ENCODE data around the gene PRRC2B. TPM values are rescaled to one million over a fixed set of nuclear protein-coding genes. Genes with fewer than 3 reads are reported as not detected.
A peak's percentile ranks its signal among the peaks of the same experiment; 100 is the strongest.
"Not testable (repeated sequence)": the region's sequence is repeated elsewhere in the genome, so short reads cannot be mapped to it uniquely, and the experiment has no call there.

PRRC2B gene
- total and polyA plus RNA-seq, 7 donors: 10.8 to 98.6 (median 65.3) TPM

DNA sequence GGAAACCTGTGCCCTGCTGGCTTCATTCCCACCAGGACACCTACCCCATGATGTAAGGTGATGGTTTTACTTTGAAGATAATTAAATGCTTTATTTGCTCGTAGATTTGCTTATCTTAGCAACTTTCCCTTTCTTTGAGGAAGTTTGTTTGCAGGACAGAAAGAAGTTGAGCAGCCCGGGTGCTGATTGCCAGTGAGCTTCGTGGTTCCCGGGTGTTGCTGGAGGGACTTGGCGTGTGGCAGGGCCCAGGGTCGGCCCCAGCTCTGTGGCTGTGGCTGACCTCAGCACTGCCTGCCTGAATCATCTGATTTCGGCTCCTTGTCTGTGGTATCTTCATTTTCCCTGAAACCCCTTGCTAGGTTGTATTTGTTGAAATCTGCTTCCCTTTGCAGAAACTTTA is 117.5 kb downstream of the PRRC2B start:
- Histone ChIP-seq H3K9me3 (no peaks in the 10 kb centered on the region), H3K27ac (no peak overlapping the region), H3K36me3 (peaks cover 25 to 88% (median 67%) of the 10 kb centered on the region in 4 donors), H3K4me1 (no peaks in the 10 kb centered on the region), H3K4me3 (no peak overlapping the region), H3K27me3 (no peaks in the 10 kb centered on the region)
- no peak for TF ChIP-seq POLR2A (IDR thresholded peaks at IDR 0.05)
- no peak for TF ChIP-seq POLR2AphosphoS5 (IDR thresholded peaks at IDR 0.05)
- TF ChIP-seq, protein P1, sequence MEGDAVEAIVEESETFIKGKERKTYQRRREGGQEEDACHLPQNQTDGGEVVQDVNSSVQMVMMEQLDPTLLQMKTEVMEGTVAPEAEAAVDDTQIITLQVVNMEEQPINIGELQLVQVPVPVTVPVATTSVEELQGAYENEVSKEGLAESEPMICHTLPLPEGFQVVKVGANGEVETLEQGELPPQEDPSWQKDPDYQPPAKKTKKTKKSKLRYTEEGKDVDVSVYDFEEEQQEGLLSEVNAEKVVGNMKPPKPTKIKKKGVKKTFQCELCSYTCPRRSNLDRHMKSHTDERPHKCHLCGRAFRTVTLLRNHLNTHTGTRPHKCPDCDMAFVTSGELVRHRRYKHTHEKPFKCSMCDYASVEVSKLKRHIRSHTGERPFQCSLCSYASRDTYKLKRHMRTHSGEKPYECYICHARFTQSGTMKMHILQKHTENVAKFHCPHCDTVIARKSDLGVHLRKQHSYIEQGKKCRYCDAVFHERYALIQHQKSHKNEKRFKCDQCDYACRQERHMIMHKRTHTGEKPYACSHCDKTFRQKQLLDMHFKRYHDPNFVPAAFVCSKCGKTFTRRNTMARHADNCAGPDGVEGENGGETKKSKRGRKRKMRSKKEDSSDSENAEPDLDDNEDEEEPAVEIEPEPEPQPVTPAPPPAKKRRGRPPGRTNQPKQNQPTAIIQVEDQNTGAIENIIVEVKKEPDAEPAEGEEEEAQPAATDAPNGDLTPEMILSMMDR (IDR thresholded peaks at IDR 0.05): no peak
- TF ChIP-seq EP300 (IDR thresholded peaks at IDR 0.05): no peak
- DNase-seq: no peak
- 73 to 79% methylated on average over 7 of the region's 7 CpGs for WGBS, 2 donors
- intact Hi-C loops (cut with DNase I): no loop called here

DNA sequence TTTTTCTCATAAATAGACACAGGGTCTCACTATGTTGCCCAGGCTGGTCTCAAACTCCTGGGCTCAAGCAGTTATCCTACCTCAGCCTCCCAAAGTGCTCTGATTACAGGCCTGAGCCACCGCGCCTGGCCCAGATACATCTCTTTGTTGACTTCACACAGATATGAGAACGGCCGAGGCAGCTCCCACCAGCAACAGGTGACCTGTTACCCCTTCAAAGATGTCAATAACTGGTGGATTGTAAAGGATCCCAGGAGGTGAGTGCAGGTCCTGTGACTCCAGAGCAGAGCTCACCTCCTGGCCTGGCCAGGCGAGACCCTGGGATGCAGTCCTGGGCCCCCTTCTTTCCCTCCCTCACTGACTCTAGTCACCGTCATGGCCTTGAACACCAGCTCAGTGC is 118.0 kb downstream of the PRRC2B start:
- peaks cover 29 to 93% (median 68%) of the 10 kb centered on the region in 4 donors for H3K36me3 ChIP-seq
- intact Hi-C loops (cut with DNase I): no loop called here

DNA sequence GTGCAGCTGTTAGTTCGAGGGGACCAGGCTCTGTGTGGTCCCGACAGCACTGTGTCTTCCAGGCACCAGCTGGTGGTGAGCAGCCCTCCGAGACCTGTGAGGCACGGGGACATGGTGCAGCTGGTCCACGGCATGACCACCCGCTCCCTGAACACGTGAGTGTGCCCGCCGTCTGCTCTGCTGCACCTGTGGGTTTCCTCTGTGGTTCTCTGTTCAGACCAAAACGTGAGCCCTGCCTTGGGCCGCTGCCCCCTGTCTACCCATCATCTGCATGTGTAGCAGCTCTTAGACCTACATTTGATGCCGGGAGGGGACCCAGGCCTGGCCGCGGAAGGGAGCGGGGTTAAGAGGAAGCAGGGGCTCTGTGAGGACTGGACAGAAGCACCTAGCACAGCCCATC is 119.3 kb downstream of the PRRC2B start:
- Histone ChIP-seq H3K9me3 (no peaks in the 10 kb centered on the region), H3K36me3 (peaks cover 29 to 87% (median 66%) of the 10 kb centered on the region in 4 donors), H3K4me1 (peaks cover 0 to 17% (median 12%) of the 10 kb centered on the region in 4 donors), H3K4me3 (no peak overlapping the region), H3K27me3 (no peaks in the 10 kb centered on the region), H3K27ac (no peak overlapping the region)
- no peak for DNase-seq
- WGBS, 2 donors: 79 to 95% methylated on average over 15 of the region's 15 CpGs
- TF ChIP-seq POLR2AphosphoS5 (IDR thresholded peaks at IDR 0.05): no peak
- intact Hi-C loops (cut with DNase I): no loop called here

More for the DNA sequence above, 118.0 kb downstream of the PRRC2B start:
- Histone ChIP-seq H3K27me3 (no peaks in the 10 kb centered on the region), H3K4me3 (no peak overlapping the region), H3K27ac (no peak overlapping the region), H3K9me3 (no peaks in the 10 kb centered on the region), H3K4me1 (peaks cover 0 to 4% (median under 1%) of the 10 kb centered on the region in 4 donors)
- 96 to 98% methylated on average over 6 of the region's 6 CpGs for WGBS, 2 donors
- TF ChIP-seq, protein P1 (IDR thresholded peaks at IDR 0.05): no peak
- no peak for TF ChIP-seq EP300 (IDR thresholded peaks at IDR 0.05)
- TF ChIP-seq POLR2AphosphoS5 (IDR thresholded peaks at IDR 0.05): no peak
- no peak for TF ChIP-seq POLR2A (IDR thresholded peaks at IDR 0.05)
- DNase-seq: no peak

DNA sequence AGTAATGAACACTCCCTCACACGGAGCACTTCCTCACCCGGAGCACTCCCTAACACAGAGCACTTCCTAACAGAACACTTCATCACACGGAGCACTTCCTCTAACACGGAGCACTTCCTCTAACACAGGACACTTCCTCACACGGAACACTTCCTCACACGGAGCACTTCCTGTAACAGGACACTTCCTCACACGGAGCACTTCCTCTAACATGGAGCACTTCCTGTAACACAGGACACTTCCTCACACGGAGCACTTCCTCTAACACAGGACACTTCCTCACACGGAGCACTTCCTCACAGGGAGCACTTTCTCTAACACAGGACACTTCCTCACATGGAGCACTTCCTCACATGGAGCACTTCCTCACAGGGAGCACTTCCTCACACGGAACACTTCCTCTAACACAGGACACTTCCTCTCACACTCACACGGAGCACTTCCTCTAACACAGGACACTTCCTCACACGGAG is 121.7 kb downstream of the PRRC2B start:
- DNase-seq; intact Hi-C loops (cut with DNase I); H3K27me3 ChIP-seq; H3K27ac ChIP-seq; H3K9me3 ChIP-seq; H3K4me3 ChIP-seq: not testable (repeated sequence)
- WGBS, 2 donors: 73 to 84% methylated on average over 12 of the region's 12 CpGs
- Histone ChIP-seq H3K36me3 (peaks cover 49 to 90% (median 74%) of the 10 kb centered on the region in 4 donors), H3K4me1 (peaks cover 0 to 28% (median 22%) of the 10 kb centered on the region in 4 donors)

DNA sequence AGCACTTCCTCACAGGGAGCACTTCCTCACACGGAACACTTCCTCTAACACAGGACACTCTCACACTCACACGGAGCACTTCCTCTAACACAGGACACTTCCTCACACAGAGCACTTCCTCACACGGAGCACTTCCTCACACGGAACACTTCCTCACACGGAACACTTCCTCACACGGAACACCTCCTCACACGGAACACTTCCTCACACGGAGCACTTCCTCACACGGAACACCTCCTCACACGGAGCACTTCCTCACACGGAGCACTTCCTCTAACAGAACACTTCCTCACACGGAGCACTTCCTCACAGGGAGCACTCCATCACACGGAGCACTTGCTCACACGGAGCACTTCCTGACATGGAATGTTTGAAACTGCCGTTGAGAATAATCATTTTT is 122.2 kb downstream of the PRRC2B start:
- no peak overlapping the region for H3K4me3 ChIP-seq
- intact Hi-C loops (cut with DNase I): no loop called here
- H3K9me3 ChIP-seq: no peaks in the 10 kb centered on the region
- 85 to 86% methylated on average over 15 of the region's 15 CpGs for WGBS, 2 donors
- H3K27ac ChIP-seq: no peak overlapping the region
- H3K36me3 ChIP-seq: peaks cover 51 to 90% (median 72%) of the 10 kb centered on the region in 4 donors
- DNase-seq: no peak
- TF ChIP-seq POLR2AphosphoS5 (IDR thresholded peaks at IDR 0.05): no peak
- TF ChIP-seq POLR2A (IDR thresholded peaks at IDR 0.05): no peak
- no peak for TF ChIP-seq EP300 (IDR thresholded peaks at IDR 0.05)
- TF ChIP-seq, protein P1 (IDR thresholded peaks at IDR 0.05): no peak
- peaks cover 0 to 28% (median 22%) of the 10 kb centered on the region in 4 donors for H3K4me1 ChIP-seq
- no peaks in the 10 kb centered on the region for H3K27me3 ChIP-seq

DNA sequence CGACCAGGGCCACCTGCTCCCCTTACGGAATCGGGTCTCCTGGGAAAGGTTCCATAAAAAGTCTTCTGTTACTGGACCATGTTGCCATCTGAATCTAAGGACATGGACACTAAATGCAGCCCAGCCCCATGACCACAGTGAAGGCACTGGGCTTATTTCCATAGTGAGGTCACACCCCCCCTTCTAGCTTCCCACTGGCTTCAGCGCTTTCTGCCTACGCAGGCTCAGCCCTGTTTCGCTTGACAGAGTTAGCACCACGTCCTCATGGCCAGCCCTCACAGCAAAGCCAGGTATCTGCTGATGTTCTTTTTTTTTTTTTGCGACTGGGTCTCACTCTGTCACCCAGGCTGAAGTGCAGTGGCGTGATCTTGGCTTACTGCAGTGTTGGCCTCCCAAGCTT is 123.0 kb downstream of the PRRC2B start:
- 96% methylated on average over 9 of the region's 9 CpGs for WGBS, 2 donors
- Histone ChIP-seq H3K9me3 (no peaks in the 10 kb centered on the region), H3K27me3 (no peaks in the 10 kb centered on the region), H3K36me3 (peaks cover 57 to 90% (median 72%) of the 10 kb centered on the region in 4 donors), H3K4me3 (no peak overlapping the region), H3K4me1 (peaks cover 0 to 28% (median 22%) of the 10 kb centered on the region in 4 donors), H3K27ac (peak overlapping the region in 3 of 4 donors; percentile 61 to 78 (median 75))
- intact Hi-C loops (cut with DNase I): no loop called here
- no peak for DNase-seq
- TF ChIP-seq, protein P1 (IDR thresholded peaks at IDR 0.05): no peak
- TF ChIP-seq EP300 (IDR thresholded peaks at IDR 0.05): no peak
- TF ChIP-seq POLR2AphosphoS5 (IDR thresholded peaks at IDR 0.05): no peak
- no peak for TF ChIP-seq POLR2A (IDR thresholded peaks at IDR 0.05)
